ENCODE measurements around the gene EPAS1.

- TF ChIP-seq CTCF (IDR thresholded peaks at IDR 0.05) (no peak), TAF1 (IDR thresholded peaks at IDR 0.05; ENCODE audit: borderline replicate concordance, low read depth, low read length) (no peak), MAX (IDR thresholded peaks at IDR 0.05; ENCODE audit: low read depth) (no peak), YY1 (IDR thresholded peaks at IDR 0.05; ENCODE audit: low read depth) (no peak), RFX5 (IDR thresholded peaks at IDR 0.05; ENCODE audit: low read length) (no peak), JUND (IDR thresholded peaks at IDR 0.05) (no peak), POLR2AphosphoS5 (IDR thresholded peaks at IDR 0.05; ENCODE audit: low read depth, low read length) (no peak), NFIC (IDR thresholded peaks at IDR 0.05; ENCODE audit: borderline replicate concordance) (no peak)
Measured at GRCh38 chr2:46323730-46324129, 26.5 kb downstream of the EPAS1 start.
